Measurements from ENCODE around the gene CEACAM1. TPM values are rescaled to one million over a fixed set of nuclear protein-coding genes. Genes with fewer than 3 reads are reported as not detected.
A peak's percentile ranks its signal among the peaks of the same experiment; 100 is the strongest.

CEACAM1 gene
- total RNA-seq, 1 experiment from 2014 or later: 2.4 TPM

GRCh38 chr19:42563352-42564210 lies 35.3 kb upstream of the CEACAM1 start:
- DNase-seq (ENCODE audit: low read depth, low spot score) (peak; percentile 22), ATAC-seq (peak; percentile 90)
- no peaks in the 10 kb centered on the region for H3K27me3 ChIP-seq (ENCODE audit: control insufficient read depth, insufficient read depth, low read length)
- H3K4me3 ChIP-seq (ENCODE audit: low read depth in 2 of 2, low read length in 2 of 2): no peak overlapping the region
- BruUV-seq (replicated peaks): no TSS peak
- in situ Hi-C loops (cut with HindIII; ENCODE audit: low pct_unique_long_range_greater_than_20kb, low sequenced_read_pairs): no loop called here
- H3K4me1 ChIP-seq (ENCODE audit: control insufficient read depth, insufficient read depth, low read length): no peaks in the 10 kb centered on the region
- ChIA-PET CTCF (no interaction called here), POLR2A (interaction anchor here (0.6 kb wide), 1 partner anchor 202 kb away, joined by 4 read pairs; no protein-coding TSS in a partner anchor)
- H3K36me3 ChIP-seq (ENCODE audit: control insufficient read depth, insufficient read depth, low read length): no peaks in the 10 kb centered on the region
- H3K27ac ChIP-seq (ENCODE audit: low read length): no peak overlapping the region
- intact Hi-C loops (cut with micrococcal nuclease; ENCODE audit: unreplicated experiment): no loop called here
- H3K9me3 ChIP-seq (ENCODE audit: control insufficient read depth, insufficient read depth, low read depth, low read length): no peaks in the 10 kb centered on the region
- TF ChIP-seq, protein P1, sequence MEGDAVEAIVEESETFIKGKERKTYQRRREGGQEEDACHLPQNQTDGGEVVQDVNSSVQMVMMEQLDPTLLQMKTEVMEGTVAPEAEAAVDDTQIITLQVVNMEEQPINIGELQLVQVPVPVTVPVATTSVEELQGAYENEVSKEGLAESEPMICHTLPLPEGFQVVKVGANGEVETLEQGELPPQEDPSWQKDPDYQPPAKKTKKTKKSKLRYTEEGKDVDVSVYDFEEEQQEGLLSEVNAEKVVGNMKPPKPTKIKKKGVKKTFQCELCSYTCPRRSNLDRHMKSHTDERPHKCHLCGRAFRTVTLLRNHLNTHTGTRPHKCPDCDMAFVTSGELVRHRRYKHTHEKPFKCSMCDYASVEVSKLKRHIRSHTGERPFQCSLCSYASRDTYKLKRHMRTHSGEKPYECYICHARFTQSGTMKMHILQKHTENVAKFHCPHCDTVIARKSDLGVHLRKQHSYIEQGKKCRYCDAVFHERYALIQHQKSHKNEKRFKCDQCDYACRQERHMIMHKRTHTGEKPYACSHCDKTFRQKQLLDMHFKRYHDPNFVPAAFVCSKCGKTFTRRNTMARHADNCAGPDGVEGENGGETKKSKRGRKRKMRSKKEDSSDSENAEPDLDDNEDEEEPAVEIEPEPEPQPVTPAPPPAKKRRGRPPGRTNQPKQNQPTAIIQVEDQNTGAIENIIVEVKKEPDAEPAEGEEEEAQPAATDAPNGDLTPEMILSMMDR (IDR thresholded peaks at IDR 0.05): peak; percentile 78
- TF ChIP-seq POLR2AphosphoS5 (IDR thresholded peaks at IDR 0.05; ENCODE audit: low read depth, low read length): no peak
- no peak for TF ChIP-seq TCF7L2 (IDR thresholded peaks at IDR 0.05; ENCODE audit: low read depth, low read length)
- TF ChIP-seq REST (IDR thresholded peaks at IDR 0.05; ENCODE audit: insufficient read depth in 1 of 2, low read depth in 2 of 2, low read length in 1 of 2): no peak
- no peak for TF ChIP-seq SIN3A (IDR thresholded peaks at IDR 0.05; ENCODE audit: borderline replicate concordance, insufficient read depth, low read depth, low read length)

DNA sequence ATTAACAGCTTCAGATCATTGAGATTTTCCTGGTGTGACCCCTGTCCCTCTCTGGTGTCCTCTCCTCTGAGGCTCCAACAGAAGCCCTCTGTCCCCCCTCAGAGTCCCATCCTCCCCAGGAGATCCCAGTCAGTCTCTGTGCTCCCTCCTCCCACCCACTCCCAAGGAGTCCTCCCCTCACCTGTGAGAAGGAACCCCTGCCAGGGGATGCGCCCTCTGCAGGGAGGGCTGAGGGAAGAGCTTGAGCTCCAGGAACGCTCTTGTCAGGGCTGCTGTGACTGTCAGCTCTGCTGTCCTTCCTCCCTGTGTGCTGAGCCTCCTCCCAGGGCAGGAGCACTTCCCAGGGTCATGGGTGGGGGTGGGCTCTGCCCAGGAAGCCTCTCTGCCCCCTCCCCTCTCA lies 33.2 kb upstream of the CEACAM1 start:
- no peaks in the 10 kb centered on the region for H3K9me3 ChIP-seq (ENCODE audit: control insufficient read depth, insufficient read depth, low read depth, low read length)
- no peak overlapping the region for H3K4me3 ChIP-seq (ENCODE audit: low read depth in 2 of 2, low read length in 2 of 2)
- ChIA-PET POLR2A (interaction anchor here (0.5 kb wide), 1 partner anchor 23 kb away, joined by 3 read pairs; no protein-coding TSS in a partner anchor), CTCF (interaction anchor here (0.5 kb wide), 1 partner anchor 92 kb away, joined by 3 read pairs; no protein-coding TSS in a partner anchor)
- TF ChIP-seq TCF7L2 (IDR thresholded peaks at IDR 0.05; ENCODE audit: low read depth, low read length) (no peak), POLR2AphosphoS5 (IDR thresholded peaks at IDR 0.05; ENCODE audit: low read depth, low read length) (no peak), REST (IDR thresholded peaks at IDR 0.05; ENCODE audit: insufficient read depth in 1 of 2, low read depth in 2 of 2, low read length in 1 of 2) (no peak), SIN3A (IDR thresholded peaks at IDR 0.05; ENCODE audit: borderline replicate concordance, insufficient read depth, low read depth, low read length) (no peak)
- TF ChIP-seq, protein P1 (IDR thresholded peaks at IDR 0.05): no peak; the same call in 1 of the 2 replicates
- H3K27ac ChIP-seq (ENCODE audit: low read length): no peak overlapping the region
- no TSS peak for BruUV-seq (replicated peaks)
- in situ Hi-C loops (cut with HindIII; ENCODE audit: low pct_unique_long_range_greater_than_20kb, low sequenced_read_pairs): no loop called here
- no peaks in the 10 kb centered on the region for H3K36me3 ChIP-seq (ENCODE audit: control insufficient read depth, insufficient read depth, low read length)
- no peaks in the 10 kb centered on the region for H3K4me1 ChIP-seq (ENCODE audit: control insufficient read depth, insufficient read depth, low read length)
- H3K27me3 ChIP-seq (ENCODE audit: control insufficient read depth, insufficient read depth, low read length): no peaks in the 10 kb centered on the region
- intact Hi-C loops (cut with micrococcal nuclease; ENCODE audit: unreplicated experiment): no loop called here
- ATAC-seq: no peak
- DNase-seq (ENCODE audit: low read depth, low spot score): no peak
